Central memory CD8-positive, alpha-beta T cell (primary cell): ENCODE measurements around the gene ST6GALNAC5.
"Not testable (repeated sequence)": the region's sequence is repeated elsewhere in the genome, so short reads cannot be mapped to it uniquely, and the experiment has no call there.

Experiments used
- ATAC-seq: fragments of 150-1000 bp; cut with Tn5 transposase; replicated peaks from 2 replicates; pipeline ENCODE4 v1.10.0; 2022; ENCODE audit warnings: mild to moderate bottlenecking, moderate FRiP score, moderate number of reproducible peaks; ENCODE audit not compliant: poor library complexity, severe bottlenecking; ENCODE audit errors: extremely low read depth
- DNase-seq, 2 donors: peaks; one replicate each; pipeline ENCODE4 v3.0.0; 2021; ENCODE audit warnings: low spot score in 2 of 2
- H3K27ac Mint-ChIP-seq: one replicate; pipeline ENCODE4 v1.8.0; 2022; ENCODE audit warnings: low read depth, mild to moderate bottlenecking, moderate library complexity, mixed read lengths
- H3K27me3 Mint-ChIP-seq: one replicate; pipeline ENCODE4 v1.8.0; 2022; ENCODE audit warnings: mixed read lengths
- H3K36me3 Mint-ChIP-seq: one replicate; pipeline ENCODE4 v1.8.0; 2022; ENCODE audit warnings: mild to moderate bottlenecking, moderate library complexity, mixed read lengths; ENCODE audit not compliant: insufficient read depth
- H3K4me1 Mint-ChIP-seq: one replicate; pipeline ENCODE4 v1.8.0; 2022; ENCODE audit warnings: mixed read lengths
- H3K4me3 Mint-ChIP-seq: one replicate; pipeline ENCODE4 v1.8.0; 2022; ENCODE audit warnings: mild to moderate bottlenecking, moderate library complexity, mixed read lengths
- H3K9me3 Mint-ChIP-seq: one replicate; pipeline ENCODE4 v1.8.0; 2022; ENCODE audit warnings: mixed read lengths

The ST6GALNAC5 gene

DNA sequence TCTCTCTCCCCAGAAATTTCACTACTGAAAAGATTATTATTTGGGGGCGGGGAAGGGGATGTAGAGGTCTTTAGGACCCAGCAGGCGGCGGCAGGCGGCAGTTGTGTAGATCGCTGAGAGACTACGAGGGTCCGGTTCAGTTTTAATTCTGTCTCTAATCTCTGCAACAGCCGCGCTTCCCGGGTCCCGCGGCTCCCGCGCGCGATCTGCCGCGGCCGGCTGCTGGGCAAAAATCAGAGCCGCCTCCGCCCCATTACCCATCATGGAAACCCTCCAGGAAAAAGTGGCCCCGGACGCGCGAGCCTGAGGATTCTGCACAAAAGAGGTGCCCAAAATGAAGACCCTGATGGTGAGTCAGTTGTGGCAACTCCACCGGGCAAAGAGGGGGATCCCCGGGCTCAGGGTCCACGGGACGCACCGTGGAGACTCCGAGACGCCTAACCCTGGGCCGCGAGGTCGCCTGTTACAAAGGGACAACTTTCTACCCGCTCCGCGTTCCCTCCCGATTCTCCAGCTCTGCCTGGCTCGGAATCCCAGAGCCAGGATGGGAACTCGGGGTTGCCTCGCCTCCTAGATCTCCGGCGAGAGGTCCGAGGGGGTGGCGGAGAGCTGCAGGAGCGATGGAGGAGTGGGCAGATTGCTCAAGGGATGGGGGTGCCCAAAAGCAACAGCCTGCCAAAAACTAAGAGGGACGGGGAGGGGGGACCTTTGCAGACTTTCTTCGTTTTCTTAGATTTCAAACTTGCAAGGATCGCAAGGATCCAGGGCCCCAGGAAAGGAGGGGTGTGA lies at the start of gene ST6GALNAC5:
ST6GALNAC5 (plus strand) TSS at position 139 of the 789 bp plus-strand sequence.
- H3K36me3 Mint-ChIP-seq, result no peaks in the 10 kb centered on the region
- no peak within 1 kb of the TSS for H3K27ac Mint-ChIP-seq
- H3K9me3 Mint-ChIP-seq, result no peaks in the 10 kb centered on the region
- no peak for DNase-seq
- peak within 1 kb of the TSS; percentile 66 for H3K4me3 Mint-ChIP-seq
- no peak for ATAC-seq
- H3K4me1 Mint-ChIP-seq, result no peaks in the 10 kb centered on the region
- peaks cover 57% of the 10 kb centered on the region for H3K27me3 Mint-ChIP-seq

DNA sequence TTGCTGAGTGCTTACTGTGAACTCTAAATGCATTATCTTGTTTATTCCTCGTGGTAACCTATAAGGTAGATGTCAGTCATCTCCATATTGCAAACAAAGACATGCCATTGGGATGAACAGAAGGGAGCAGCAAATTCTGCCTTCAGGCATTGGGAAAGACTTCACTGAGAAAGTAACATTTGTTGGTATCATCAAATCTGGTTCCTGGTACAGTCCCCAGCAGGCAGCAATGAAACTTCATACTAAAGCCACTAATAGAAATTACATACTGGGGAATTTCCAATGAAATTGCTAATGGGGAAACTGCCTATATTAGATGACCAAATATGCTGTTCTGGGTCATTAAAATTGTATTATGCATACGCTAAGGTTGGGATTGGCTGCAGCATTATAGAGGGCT lies 47.3 kb upstream of the ST6GALNAC5 start:
- H3K27ac Mint-ChIP-seq, result no peak overlapping the region
- H3K9me3 Mint-ChIP-seq, result no peaks in the 10 kb centered on the region
- no peaks in the 10 kb centered on the region for H3K4me1 Mint-ChIP-seq
- H3K4me3 Mint-ChIP-seq, result no peak overlapping the region
- DNase-seq (no peak), ATAC-seq (no peak)
- peaks cover 1% of the 10 kb centered on the region for H3K36me3 Mint-ChIP-seq
- peaks cover 34% of the 10 kb centered on the region for H3K27me3 Mint-ChIP-seq

DNA sequence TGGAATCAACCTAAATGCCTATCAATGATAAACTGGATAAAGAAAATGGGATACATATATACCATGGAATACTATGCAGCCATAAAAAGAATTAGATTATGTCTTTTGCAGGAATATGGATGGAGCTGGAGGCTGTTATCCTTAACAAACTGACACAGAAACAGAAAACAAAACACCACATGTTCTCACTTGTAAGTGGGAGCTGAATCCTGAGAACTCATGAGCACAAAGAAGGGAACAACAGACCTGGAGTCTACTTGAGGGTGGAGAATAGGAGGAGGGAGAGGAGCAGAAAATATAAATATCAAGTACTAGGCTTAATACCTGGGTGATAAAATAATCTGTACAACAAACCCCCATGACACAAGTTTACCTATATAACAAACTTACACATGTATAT lies 44.3 kb upstream of the ST6GALNAC5 start:
- not testable (repeated sequence) for H3K4me1 Mint-ChIP-seq, H3K36me3 Mint-ChIP-seq, H3K4me3 Mint-ChIP-seq, DNase-seq, H3K9me3 Mint-ChIP-seq, ATAC-seq, H3K27ac Mint-ChIP-seq
- peaks cover 46% of the 10 kb centered on the region for H3K27me3 Mint-ChIP-seq

DNA sequence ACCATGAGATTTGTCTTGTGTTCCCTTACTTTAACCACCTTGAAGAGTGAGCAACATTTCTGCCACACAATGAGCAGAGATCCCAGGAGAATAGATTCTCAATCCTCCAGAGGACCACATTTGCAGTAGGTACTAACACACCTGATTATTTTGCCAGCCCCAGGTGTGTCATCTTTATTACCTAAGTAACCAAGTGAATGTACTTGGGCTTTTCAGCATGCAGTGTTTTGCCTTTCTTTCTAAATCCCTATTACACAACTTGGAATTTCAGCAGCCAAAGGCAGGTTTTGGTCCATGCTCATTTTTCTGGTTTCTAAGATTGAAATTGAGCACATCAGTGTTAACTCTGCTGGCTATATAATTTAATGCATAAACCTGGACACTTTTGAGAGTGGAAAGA lies 43.2 kb upstream of the ST6GALNAC5 start:
- ATAC-seq, result no peak

DNA sequence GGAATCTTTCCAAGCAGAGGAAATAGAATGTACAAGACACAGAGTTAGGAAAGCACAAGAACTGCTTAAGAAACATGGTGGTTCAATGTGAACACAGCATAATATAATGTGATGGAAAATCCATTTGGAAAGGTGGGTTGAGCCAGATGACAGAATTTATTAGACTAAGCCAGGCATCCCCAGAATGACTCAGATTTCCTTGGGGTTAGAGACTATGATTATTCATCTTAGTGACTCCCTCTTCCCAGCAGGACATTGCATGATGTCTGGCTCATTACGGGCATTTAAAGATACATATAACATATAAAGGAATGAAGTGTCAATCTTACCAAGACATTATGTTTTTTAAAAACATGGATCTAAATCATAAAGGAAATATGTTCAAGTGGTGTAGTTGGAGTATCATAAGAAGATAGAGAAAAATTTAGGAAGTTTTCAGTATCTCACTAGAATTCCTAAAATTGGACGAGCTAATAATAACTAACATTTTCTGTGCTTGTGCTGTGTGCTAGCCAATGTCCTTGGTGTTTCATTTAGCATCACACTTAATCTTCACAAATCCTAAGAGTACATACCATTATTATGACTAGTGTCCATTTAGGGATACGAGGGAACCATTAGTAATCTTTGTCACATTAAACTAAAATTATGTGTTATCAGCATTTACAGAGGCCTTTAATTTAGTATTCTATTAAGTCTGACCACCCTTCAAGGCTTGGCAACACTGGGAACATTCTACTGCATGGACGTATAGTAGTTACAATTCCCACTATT lies 41.0 kb upstream of the ST6GALNAC5 start:
- H3K27ac Mint-ChIP-seq, result no peak overlapping the region
- H3K4me1 Mint-ChIP-seq, result peaks cover 9% of the 10 kb centered on the region
- no peak for DNase-seq
- H3K27me3 Mint-ChIP-seq, result peaks cover 37% of the 10 kb centered on the region
- no peak for ATAC-seq
- no peaks in the 10 kb centered on the region for H3K9me3 Mint-ChIP-seq
- H3K4me3 Mint-ChIP-seq, result no peak overlapping the region
- peaks cover 1% of the 10 kb centered on the region for H3K36me3 Mint-ChIP-seq

More for the DNA sequence above, 43.2 kb upstream of the ST6GALNAC5 start:
- DNase-seq, result no peak
- Mint-ChIP-seq H3K4me1 (no peaks in the 10 kb centered on the region), H3K36me3 (peaks cover 1% of the 10 kb centered on the region), H3K4me3 (no peak overlapping the region), H3K27me3 (peaks cover 37% of the 10 kb centered on the region), H3K9me3 (no peaks in the 10 kb centered on the region), H3K27ac (no peak overlapping the region)

DNA sequence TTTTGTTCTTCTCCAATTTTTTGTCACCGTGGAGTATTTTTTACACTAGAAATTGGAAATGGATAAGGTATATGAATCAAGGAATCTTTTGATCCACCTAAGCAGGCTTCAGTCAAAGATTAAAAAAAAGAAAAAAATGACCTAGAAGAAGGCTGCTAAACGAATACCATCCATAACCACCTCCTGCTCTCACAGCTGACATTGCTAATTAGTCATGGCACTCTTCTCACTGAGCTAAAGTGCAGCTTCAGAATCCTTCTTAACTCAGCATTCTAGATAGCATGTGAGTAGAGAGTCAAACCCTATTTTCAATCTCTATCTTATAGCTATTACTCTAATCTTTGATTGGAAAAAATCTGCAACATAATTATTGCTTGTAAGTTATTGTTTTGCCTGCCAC lies 40.2 kb upstream of the ST6GALNAC5 start:
- peaks cover 1% of the 10 kb centered on the region for H3K36me3 Mint-ChIP-seq
- no peak for ATAC-seq
- no peak overlapping the region for H3K4me3 Mint-ChIP-seq
- H3K27me3 Mint-ChIP-seq, result peaks cover 34% of the 10 kb centered on the region
- no peak overlapping the region for H3K27ac Mint-ChIP-seq
- no peak for DNase-seq
- peaks cover 9% of the 10 kb centered on the region for H3K4me1 Mint-ChIP-seq
- no peaks in the 10 kb centered on the region for H3K9me3 Mint-ChIP-seq

DNA sequence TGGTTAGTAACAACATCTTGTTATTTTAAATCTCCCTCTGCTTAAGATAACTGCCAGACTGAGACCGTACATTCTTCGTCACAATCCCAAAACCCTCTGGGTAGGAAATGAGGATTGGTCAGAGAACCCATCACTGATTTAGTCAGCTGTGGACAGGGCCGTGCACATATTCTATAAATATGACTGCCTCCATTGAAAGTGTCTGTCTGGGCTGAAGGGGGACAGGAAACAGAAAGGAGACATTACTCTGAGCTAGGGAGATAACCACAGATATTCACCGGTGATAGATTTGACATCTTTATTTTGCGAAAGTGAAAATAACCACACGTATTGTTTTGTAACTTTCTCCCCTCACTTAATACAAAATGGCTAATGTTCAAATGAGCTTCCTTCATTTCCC lies 36.9 kb upstream of the ST6GALNAC5 start:
- no peaks in the 10 kb centered on the region for H3K36me3 Mint-ChIP-seq
- peak; percentile 70 for ATAC-seq
- H3K4me1 Mint-ChIP-seq, result peaks cover 9% of the 10 kb centered on the region
- peak overlapping the region; percentile 50 for H3K4me3 Mint-ChIP-seq
- DNase-seq, result no peak
- peaks cover 12% of the 10 kb centered on the region for H3K27me3 Mint-ChIP-seq
- H3K27ac Mint-ChIP-seq, result no peak overlapping the region
- peaks cover 2% of the 10 kb centered on the region for H3K9me3 Mint-ChIP-seq

DNA sequence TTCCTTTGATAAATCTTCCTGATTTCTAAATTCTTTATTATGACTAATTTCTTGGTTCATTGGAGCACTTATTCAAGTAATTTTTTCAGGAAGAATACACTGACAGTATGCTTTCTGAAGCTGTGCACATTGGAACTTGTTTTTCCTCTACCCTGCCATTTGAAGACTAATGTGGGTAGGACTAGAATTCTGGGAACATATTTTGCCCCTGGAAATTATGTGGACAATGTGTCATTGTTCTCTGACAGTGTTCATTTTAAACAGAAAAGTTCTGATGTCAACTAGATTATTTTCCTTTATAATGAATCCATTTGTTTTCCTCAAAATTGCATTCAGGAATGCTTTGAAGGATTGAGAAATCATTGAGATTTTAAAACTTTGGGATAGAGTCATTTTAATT lies 34.8 kb upstream of the ST6GALNAC5 start:
- ATAC-seq (no peak), DNase-seq (no peak)
- H3K4me3 Mint-ChIP-seq, result no peak overlapping the region
- peaks cover 11% of the 10 kb centered on the region for H3K27me3 Mint-ChIP-seq
- no peaks in the 10 kb centered on the region for H3K36me3 Mint-ChIP-seq
- H3K27ac Mint-ChIP-seq, result no peak overlapping the region
- H3K4me1 Mint-ChIP-seq, result peaks cover 9% of the 10 kb centered on the region
- H3K9me3 Mint-ChIP-seq, result peaks cover 5% of the 10 kb centered on the region

DNA sequence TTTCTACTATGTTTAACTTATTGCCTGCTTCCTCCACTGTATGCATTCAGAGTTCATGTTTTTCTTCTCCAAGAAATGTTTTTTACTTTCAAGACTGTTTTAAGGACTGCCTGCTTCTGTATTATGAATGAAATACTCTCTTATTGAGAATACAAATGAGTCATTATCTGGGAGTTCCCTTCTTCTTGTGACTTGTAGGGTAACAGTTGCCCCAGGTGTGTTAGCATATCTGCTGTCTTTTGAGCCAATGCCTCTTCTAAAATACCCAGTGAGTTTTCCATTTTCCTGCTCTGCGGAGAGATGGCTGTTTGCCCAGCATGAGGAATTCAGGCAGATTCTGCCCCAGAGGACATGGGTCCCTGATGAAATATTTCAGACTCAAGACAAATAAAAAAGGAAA lies 34.1 kb upstream of the ST6GALNAC5 start:
- ATAC-seq (no peak), DNase-seq (no peak)
- H3K27me3 Mint-ChIP-seq, result peaks cover 16% of the 10 kb centered on the region
- H3K4me1 Mint-ChIP-seq, result peaks cover 9% of the 10 kb centered on the region
- H3K36me3 Mint-ChIP-seq, result no peaks in the 10 kb centered on the region
- H3K27ac Mint-ChIP-seq, result no peak overlapping the region
- H3K9me3 Mint-ChIP-seq, result peaks cover 5% of the 10 kb centered on the region
- H3K4me3 Mint-ChIP-seq, result no peak overlapping the region

DNA sequence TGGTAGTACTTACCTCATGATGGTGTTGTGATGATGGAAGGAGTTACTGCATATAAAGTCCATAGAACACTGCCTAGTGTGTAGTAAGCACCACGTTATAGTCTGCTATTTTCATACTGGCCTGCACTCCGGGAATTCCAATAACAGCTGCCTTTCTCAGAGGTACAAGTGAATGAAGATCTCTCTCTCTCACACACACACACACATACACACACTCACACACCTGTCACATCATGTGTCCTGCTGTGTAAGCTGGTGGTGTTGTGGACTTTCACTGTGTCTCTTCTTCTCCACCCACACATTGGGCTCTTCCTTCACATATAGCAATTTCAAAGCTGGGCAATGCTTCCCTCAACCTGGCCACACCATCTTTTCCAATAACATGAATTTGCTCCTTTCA lies 33.4 kb upstream of the ST6GALNAC5 start:
- peaks cover 9% of the 10 kb centered on the region for H3K4me1 Mint-ChIP-seq
- peaks cover 22% of the 10 kb centered on the region for H3K27me3 Mint-ChIP-seq
- H3K9me3 Mint-ChIP-seq, result peaks cover 5% of the 10 kb centered on the region
- H3K36me3 Mint-ChIP-seq, result no peaks in the 10 kb centered on the region
- no peak overlapping the region for H3K27ac Mint-ChIP-seq
- DNase-seq (no peak), ATAC-seq (no peak)
- no peak overlapping the region for H3K4me3 Mint-ChIP-seq

DNA sequence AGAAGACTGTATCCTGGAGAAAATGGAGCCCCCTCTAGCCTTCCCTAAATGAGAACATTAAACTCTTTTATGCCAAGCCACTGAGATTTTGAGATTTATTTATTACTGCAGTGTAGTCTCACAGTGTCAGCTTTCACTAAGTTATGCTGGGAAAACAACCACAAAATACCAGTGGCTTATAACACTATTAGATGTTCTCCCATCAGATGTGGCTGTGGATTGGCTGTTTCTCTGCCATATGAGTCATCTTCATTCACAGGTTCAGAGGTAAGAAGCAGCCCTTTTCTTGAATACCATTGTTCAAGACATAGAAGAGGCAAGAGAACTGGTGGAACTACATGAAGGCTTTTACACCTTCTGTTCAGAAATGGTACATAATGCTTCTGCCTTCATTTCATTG lies 32.1 kb upstream of the ST6GALNAC5 start:
- H3K9me3 Mint-ChIP-seq, result peaks cover 5% of the 10 kb centered on the region
- peaks cover 22% of the 10 kb centered on the region for H3K27me3 Mint-ChIP-seq
- no peaks in the 10 kb centered on the region for H3K36me3 Mint-ChIP-seq
- H3K4me1 Mint-ChIP-seq, result peaks cover 5% of the 10 kb centered on the region
- no peak overlapping the region for H3K27ac Mint-ChIP-seq
- ATAC-seq, result no peak
- DNase-seq, result no peak
- no peak overlapping the region for H3K4me3 Mint-ChIP-seq

DNA sequence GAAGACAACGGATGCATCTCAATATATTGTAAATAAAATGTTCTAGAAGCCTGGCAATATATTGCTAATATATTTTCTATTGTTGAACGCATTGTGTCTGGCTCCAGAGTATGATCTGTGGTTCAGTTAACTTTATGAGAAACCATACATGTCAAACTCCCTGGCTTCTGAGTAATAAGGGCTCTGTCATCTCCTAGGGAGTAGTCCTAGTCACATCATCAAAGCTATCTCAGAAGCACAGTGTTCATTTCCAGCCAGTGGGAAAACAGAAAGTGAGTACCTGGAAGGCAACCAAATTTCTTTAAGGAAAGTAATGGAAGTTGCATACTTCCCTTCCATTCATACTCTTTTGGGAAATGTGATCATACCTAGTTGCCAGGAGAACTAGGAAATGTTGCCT lies 27.0 kb upstream of the ST6GALNAC5 start:
- H3K4me3 Mint-ChIP-seq, result no peak overlapping the region
- H3K9me3 Mint-ChIP-seq, result peaks cover 5% of the 10 kb centered on the region
- peaks cover 12% of the 10 kb centered on the region for H3K4me1 Mint-ChIP-seq
- peaks cover 19% of the 10 kb centered on the region for H3K27me3 Mint-ChIP-seq
- ATAC-seq (no peak), DNase-seq (no peak)
- no peaks in the 10 kb centered on the region for H3K36me3 Mint-ChIP-seq
- H3K27ac Mint-ChIP-seq, result no peak overlapping the region

DNA sequence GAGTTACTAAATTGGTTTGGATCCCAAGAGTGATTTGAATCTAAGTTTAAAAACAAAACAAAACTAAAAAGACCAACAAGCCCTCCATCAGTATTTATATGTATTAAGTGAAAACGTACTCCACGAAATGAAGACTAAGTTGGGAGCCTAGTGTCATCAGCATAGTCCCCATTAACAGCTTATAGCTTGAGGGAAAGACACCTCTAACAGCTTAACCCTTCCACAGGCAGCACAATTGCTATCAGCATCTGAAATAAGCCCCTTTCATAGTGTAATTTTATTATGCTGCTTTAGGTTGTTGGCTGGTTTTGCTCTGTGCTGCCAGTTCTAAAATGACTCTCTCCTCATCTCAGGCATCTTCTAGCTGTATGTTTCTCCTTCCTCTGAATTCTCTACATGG lies 25.8 kb upstream of the ST6GALNAC5 start:
- Mint-ChIP-seq H3K27me3 (peaks cover 11% of the 10 kb centered on the region), H3K4me1 (peaks cover 12% of the 10 kb centered on the region), H3K27ac (no peak overlapping the region), H3K4me3 (no peak overlapping the region), H3K36me3 (no peaks in the 10 kb centered on the region), H3K9me3 (no peaks in the 10 kb centered on the region)
- DNase-seq (no peak), ATAC-seq (no peak)
